HPDE6-E6E7 (cell line): ENCODE results near the gene SGIP1.
A peak's percentile ranks its signal among the peaks of the same experiment; 100 is the strongest.
"Not testable (repeated sequence)": the region's sequence is repeated elsewhere in the genome, so short reads cannot be mapped to it uniquely, and the experiment has no call there.

Experiments
- DNase-seq: peaks from one replicate; pipeline ENCODE4 v3.0.0; 2011; ENCODE audit warnings: missing footprints; ENCODE audit errors: extremely low spot score

Gene SGIP1

GRCh38 chr1:66729523-66729922 lies 195.6 kb downstream of the SGIP1 start:
- no peak for DNase-seq

- no peak for DNase-seq
Measured at GRCh38 chr1:66730462-66730861, 196.5 kb downstream of the SGIP1 start.

DNA sequence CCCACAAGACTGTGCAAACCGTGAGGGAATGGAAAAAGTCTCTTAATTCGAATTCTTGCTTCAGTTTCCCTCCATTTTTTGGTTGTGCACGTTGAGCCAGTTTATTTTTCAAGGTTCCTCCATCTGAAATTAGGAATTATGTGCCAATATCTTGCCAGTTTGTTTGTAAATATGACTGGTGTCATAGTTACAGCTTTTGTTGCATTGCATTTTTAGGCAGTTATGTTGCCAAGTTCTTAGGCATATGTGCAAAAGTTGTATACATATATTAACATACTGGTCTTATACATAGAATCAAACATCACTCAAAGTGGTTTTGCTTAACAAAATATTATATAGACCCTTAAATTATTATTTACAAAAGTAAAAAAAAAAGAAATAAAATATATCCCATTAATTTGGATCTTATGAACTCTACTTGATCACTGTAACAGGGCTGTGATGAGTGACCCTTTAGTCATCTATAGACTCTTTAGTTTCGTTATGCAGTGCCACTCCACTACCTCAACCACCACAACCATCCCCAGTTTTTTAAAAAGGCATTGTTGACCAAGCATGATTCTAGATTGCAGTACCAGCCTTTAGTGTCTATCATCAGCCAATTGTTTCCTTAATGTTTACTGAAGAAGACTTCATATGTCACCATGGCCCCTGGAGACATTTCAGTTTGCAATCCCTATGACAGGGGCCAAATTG lies 197.4 kb downstream of the SGIP1 start:
- no peak for DNase-seq

- no peak for DNase-seq
Measured at GRCh38 chr1:66732407-66733166, 198.6 kb downstream of the SGIP1 start.

DNA sequence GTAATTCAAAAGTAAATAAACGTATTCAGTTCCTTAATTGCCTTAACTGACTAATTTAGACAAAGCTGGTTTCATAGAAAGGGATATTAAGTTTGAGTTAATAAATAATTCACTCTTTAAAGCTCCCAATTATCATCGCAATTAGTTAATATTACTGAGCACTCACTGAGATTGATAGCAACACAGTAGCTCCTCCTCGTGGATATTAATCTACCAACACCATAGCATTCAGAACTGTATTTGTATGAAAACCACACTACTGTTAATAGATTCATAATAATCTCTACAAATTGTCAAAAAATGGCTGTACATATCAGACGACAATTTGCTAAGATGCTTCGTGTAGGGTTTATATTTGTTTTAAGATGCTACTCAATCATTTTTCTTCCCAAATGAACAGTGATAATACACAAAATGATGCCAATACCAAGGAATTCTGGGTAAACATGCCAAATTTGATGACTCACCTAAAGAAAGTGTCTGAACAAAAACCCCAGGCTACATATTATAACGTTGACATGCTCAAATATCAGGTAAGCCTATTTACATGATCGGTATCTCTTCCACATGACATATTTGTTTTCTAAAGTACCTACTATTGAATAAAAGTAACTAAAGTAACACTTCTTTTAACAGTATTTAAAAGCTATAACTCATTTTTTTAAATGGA lies 199.5 kb downstream of the SGIP1 start:
- no peak for DNase-seq

GRCh38 chr1:66734531-66734930 lies 200.6 kb downstream of the SGIP1 start:
- not testable (repeated sequence) for DNase-seq

- no peak for DNase-seq
Measured at GRCh38 chr1:66737836-66738235, 203.9 kb downstream of the SGIP1 start.

DNA sequence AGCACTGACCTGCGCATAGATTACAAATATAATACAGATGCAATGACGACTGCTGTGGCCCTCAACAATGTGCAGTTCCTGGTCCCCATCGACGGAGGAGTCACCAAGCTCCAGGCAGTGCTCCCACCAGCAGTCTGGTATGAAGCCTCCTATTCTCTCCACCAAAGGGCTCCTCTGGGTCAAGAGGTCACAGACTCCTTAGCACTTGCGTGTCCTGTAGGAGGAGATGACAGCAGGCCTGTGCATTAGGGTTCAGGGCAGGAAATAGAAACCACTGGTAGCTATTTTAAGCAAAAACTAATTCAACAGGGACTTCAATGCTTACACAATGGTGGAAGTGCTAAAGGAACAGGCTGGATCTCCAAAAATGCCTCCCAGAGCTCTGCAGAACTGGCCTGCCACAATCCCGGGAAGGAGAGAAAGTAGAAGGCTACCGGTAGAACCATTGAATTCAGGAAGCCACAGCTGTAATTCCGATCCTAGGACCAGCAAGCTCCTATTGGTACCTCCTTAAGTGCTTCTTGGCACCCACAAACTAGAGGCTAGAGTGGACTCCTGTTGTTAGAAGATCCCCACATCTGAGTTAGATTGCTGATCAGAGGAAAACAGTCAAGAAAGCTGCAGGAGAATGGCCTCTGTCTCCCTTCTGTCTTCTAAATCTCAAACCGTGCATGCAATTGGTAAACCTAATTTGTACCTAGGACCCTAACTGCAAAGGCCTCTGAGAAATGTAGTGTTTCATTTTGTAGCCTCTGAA lies 205.6 kb downstream of the SGIP1 start:
- no peak for DNase-seq

DNA sequence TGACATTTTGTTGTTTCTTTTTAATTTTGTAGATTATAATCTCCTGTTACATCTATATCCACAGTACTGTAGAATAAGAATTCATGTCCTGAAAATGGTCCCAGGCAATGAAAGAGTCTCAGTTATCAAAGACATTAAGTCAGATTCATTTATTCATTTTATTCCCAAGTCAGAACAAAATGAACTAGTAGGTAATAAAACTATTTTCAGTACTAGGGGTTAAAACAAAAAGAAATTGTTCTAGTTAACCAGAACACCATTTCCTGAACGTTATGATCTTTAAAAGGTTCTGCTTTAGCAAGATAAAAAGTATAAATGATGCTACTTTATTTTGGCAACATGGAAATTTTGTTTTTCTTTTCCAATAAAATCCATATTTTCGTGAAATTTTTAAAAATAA lies 211.5 kb downstream of the SGIP1 start:
- no peak for DNase-seq

- DNase-seq, result no peak
Measured at GRCh38 chr1:66747501-66747900, 213.5 kb downstream of the SGIP1 start.

- no peak for DNase-seq
Measured at GRCh38 chr1:66750577-66750976, 216.6 kb downstream of the SGIP1 start.

GRCh38 chr1:66751160-66751559 lies 217.2 kb downstream of the SGIP1 start:
- no peak for DNase-seq

- no peak for DNase-seq
Measured at GRCh38 chr1:66752000-66752592, 218.1 kb downstream of the SGIP1 start, which contains the start of gene DYNLT5. Gene DYNLT5, plus strand, starts transcription at chr1:66752459. Its CDS starts 2,200 bp downstream, at chr1:66754659.

DNA sequence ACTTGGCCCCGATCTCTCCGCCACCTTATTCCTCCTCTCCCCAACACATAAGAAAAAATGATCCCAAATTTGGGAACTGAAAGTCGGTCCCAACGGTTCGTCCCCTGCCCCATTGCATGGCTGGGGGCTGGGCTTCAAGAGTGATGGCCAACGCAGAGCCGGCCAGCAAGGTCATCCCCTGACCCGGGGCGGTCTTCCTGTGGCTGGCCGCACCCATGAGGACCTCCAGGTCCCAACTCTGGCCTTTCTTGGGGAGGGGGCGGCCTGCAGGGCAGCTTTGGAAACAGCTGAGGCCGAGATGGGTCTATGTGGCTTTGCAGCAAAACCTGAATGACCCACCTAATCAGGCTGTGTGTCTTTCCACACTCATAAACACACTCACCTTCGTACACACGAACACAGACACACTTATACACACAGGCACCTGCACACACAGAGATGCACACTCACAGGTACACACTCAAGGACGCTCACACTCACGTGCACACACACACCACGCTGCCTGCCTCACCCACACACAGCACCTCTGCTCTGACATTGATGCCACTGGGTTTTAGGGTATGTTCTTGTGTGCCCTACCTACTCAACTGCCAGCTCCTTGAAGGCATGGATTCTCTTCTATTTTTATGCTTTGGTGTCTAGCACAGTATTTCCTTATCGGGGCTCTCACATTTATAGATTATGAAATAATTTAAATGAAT lies 218.9 kb downstream of the SGIP1 start:
- DNase-seq, result no peak

GRCh38 chr1:66757722-66758240 lies 223.8 kb downstream of the SGIP1 start:
- no peak for DNase-seq

DNA sequence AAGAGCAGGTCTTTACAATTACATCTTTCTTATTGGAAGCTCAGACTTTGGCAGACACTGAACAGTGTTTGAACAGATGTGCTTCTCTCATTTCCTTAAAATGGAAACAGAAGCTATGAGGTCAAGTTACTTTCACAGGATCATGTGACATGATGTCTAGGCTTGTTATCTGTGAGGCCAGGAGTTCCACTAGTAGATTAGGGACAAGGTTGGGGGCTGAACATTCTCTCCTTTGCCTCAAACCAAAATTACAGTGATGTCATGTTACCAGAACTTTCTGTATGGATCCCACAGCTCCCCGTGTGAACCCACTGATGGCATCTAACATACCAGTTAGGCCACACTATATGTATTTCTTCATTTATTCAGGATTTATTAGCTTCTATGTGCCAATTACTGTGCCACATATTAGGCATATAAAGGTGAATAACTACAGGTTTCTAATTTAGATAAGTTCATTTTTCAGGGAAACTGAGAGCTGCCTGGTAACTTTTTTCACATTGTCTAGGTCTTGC lies 224.3 kb downstream of the SGIP1 start:
- no peak for DNase-seq

DNA sequence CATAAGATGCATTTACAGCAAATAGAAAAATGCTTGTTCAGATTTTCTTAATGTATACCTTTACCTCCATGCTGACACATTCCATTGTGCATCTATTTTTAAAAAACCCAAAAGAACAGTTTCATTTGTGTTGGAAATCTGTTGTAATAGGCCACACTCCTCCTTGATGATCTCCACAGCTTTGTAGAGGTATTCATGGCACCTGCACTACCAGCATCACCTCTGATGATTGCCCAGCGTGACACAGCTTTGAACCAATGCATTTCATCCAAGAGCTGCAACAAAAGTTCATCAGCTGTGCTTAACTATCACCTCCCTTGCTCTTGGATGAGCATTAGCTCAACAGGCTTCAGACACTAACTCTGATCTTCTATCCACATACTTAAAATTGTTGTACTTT lies 226.6 kb downstream of the SGIP1 start:
- DNase-seq, result no peak

- DNase-seq, result no peak
Measured at GRCh38 chr1:66761221-66761620, 227.3 kb downstream of the SGIP1 start.

- peak; percentile 35 for DNase-seq
Measured at GRCh38 chr1:66764994-66765578, 231.1 kb downstream of the SGIP1 start.

DNA sequence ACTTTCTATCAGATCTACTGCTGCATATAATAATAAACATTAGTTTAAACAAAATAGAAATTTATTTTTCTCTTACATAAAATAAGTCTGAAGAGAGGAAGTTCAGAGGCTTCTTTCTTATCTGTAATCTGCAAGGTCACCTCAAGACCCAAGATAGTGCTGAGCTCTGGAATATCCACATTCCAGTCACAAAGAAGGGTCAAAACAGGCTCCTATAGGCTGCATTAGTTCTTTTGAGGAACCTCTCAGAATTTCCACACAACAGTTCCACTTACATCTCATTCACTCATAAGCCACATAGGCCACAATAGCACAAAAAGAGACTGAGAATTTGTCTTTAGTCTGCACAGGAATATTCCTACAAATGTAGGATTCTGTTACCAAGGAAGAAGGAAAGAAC lies 233.7 kb downstream of the SGIP1 start:
- no peak for DNase-seq
